Cortex of kidney (tissue), 1 donor: ENCODE data around the gene FBLN7.
"Not testable (repeated sequence)": the region's sequence is repeated elsewhere in the genome, so short reads cannot be mapped to it uniquely, and the experiment has no call there.

Experiments used
- DNase-seq: peaks from one replicate; lab custom pipeline; 2025; lab: John Stamatoyannopoulos, UW

FBLN7 gene, protein sequence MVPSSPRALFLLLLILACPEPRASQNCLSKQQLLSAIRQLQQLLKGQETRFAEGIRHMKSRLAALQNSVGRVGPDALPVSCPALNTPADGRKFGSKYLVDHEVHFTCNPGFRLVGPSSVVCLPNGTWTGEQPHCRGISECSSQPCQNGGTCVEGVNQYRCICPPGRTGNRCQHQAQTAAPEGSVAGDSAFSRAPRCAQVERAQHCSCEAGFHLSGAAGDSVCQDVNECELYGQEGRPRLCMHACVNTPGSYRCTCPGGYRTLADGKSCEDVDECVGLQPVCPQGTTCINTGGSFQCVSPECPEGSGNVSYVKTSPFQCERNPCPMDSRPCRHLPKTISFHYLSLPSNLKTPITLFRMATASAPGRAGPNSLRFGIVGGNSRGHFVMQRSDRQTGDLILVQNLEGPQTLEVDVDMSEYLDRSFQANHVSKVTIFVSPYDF

GRCh38 chr2:112138159-112139032, at the start of gene FBLN7:
Gene FBLN7, plus strand, starts transcription at chr2:112138385. Its CDS starts 271 bp downstream, at chr2:112138656.
- DNase-seq, result no peak

- no peak for DNase-seq
Observed at GRCh38 chr2:112089375-112089774, 48.8 kb upstream of the FBLN7 start.

DNA sequence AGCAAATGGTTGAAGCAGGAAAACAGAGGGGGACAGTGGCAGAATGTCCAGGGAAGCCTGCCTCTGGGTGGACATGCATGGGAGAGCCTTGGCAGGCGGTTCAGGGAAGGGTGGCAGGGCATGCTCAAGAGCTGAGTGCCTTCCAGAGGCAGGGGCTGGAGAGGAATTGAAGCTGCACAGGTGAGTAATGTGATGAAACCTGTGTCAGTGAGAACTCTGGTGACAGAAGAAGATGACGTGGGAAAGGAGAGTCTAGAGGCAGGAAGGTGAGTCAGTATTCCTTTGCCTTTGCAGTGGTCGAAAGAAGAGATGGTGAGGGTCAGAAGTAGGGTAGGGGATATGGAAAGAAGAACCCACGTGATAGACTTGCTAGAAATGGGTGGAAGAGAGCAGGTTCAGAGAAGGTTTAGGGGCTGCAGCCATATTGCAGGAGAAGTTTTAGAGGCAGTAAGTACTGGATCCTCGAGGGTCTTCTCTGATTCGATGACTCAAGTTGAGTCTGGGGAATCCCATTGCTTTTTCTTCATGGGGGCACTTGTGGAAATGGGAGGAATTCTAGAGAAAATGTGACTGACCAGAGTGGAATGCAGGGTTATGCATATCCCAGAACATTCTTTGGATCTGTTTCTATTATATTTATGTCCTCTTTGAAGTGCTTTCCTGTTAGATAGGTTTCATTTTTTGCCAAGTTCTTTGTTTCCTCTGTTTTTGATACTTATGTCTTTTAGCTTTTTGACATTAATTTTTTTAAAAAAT, 45.7 kb upstream of the FBLN7 start:
- DNase-seq, result no peak

GRCh38 chr2:112093216-112093615, 45.0 kb upstream of the FBLN7 start:
- DNase-seq, result no peak

DNA sequence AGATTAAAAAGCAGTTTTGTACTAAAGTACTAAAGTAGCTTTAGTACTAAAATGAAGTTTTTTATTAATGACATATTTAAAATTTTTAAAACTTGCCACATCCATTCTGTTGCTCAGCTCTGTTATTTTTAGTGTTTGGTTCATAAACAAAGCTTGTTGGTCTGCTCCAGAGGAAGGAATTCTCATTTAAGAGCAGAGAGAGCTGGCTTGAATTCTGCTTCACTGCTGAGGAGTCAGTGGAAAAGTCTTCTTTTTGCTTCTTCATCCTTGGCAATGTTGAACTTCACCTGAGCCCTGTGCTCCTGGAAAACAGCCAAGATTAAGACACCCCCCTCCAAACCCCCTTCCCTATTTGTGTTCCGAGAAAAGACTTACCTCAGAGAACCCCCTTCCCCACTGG, 42.5 kb upstream of the FBLN7 start:
- no peak for DNase-seq

DNA sequence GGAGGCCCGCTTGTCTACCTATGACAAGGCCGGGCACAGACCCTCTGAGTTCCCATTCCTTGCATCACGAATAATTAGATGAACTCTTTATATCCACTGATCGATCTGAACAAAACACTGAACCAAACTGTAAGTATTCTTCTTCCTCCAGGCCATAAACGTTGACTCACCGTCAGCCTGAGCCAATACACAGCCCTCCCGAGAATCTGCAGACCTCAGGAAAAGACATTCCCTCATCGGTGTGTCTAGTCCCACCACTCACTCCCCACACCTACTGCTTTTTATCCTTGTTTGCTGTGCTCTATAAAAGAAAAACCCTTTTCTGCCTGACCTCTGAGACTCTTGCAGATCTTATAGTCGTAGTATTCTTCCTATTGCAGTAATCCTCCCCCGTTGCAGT, 42.1 kb upstream of the FBLN7 start:
- no peak for DNase-seq

- DNase-seq, result no peak
Observed at GRCh38 chr2:112108178-112108832, 29.9 kb upstream of the FBLN7 start.

DNA sequence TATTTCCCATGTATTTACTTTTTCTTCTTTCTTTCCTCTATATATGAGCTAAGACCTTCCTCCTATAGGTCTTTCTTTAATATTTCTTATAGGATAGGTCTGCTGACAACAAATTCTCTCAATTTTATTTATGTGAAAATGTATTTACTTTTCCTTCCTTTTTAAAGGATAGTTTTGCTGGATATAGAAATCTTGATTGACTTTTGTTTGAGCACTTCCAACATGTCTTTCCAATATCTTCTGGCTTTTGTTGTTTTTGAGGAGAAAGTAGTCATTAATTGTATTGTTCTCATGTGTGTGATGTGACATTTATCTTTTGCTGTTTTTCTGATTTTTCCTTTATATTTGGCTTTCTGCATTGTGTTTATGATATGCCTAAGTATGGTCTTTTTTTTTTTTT, 28.9 kb upstream of the FBLN7 start:
- no peak for DNase-seq

GRCh38 chr2:112110966-112111365, 27.2 kb upstream of the FBLN7 start:
- no peak for DNase-seq

GRCh38 chr2:112113354-112113753, 24.8 kb upstream of the FBLN7 start:
- DNase-seq, result not testable (repeated sequence)

- DNase-seq, result no peak
Observed at GRCh38 chr2:112118148-112118547, 20.0 kb upstream of the FBLN7 start.

DNA sequence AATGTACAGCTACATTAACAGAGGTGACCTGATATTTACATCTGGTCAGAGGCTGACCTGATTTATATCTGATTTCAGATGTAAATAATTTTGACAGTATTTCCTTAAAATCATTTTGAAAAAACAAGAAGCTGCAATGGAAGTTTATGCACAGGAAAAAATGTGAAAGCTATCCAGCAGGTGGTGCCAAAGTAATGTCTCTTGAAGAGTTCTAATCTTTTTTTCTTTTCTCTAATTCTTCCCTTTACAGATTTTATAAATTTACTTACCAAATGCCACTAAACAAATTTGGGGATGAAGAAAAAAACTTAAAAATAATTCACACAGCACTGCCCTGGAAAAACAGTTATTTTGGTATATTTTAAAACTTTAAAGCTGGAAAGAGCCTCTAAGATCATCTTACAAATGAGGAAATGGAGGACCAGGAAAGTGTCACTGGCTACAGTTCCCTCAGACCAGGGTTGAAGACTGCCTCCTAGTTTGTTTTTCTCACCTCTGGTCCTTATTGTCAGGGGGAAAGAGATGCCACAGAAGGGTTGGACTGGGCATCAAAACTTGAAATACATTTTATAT, 16.4 kb upstream of the FBLN7 start:
- no peak for DNase-seq

GRCh38 chr2:112129060-112129459, 9.1 kb upstream of the FBLN7 start:
- no peak for DNase-seq

GRCh38 chr2:112133344-112133743, 4.8 kb upstream of the FBLN7 start:
- DNase-seq, result no peak

DNA sequence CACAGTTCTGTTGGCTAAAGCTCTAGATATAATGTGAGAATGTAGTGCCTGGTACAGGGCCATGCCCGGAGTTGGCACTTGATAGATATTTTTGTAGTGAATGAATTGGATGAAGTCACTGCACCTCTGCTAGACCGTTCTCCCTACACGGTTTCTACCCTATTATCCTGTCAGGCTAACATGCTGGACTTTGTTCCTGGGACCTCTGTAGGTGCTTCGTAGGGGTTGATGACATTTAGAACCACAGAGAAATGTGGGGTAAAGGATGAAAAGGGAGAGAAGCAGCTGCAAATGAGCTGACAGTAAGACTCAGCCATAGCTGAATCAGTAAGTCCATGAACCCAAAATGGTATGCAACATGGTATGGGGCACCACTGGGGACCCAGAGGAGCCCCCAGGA, 4.1 kb upstream of the FBLN7 start:
- no peak for DNase-seq

DNA sequence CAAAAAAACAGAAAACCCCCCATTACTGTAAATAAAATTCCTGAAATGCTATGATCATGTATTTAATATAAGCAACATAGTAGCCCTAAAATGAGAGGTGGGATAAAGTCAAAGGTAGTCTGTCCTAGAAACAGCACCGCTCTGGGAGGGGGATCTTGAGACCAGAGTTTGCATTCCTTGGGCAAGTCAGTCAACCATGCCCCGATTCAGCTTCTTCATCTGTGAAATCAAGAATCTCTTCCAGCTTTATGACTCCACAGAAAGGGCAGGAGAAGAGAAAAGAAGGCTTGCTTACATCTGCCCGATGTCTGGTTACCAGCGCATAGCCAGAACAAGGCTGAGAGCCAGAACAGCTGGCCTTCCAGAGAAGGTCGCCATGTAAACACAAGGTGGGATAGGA, 2.1 kb upstream of the FBLN7 start:
- DNase-seq, result no peak

GRCh38 chr2:112137516-112138158, 548 bp upstream of the FBLN7 start:
- no peak for DNase-seq

GRCh38 chr2:112139033-112139614, 939 bp downstream of the FBLN7 start:
- not testable (repeated sequence) for DNase-seq

- not testable (repeated sequence) for DNase-seq
Observed at GRCh38 chr2:112139661-112140204, 1.5 kb downstream of the FBLN7 start.

DNA sequence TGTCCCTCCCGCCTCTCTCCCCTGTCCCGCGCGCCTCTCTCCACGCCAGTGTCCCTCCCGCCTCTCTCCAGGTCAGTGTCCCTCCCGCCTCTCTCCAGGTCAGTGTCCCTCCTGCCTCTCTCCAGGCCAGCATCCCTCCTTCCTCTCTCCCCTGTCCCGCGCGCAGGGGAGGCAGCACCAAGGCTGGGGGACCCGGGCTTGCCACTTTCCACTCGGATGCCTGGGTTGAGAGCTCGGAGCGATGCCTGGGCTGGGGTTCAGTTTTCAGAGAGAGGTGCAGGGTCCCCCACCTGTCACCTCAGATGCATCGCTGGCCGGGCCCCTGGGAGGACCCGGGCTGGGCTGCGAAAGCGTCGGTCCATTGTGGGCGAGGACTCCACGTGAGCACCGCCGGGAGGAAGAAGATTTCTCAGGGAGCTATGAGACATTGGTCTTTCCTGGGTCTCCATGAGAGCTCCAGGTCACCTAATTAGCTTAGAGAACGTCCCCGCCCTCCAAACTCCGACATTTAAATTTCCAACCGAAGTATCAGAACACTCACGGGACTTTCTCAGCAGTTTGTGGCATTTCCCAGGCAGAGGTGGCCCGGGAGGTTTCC, 2.1 kb downstream of the FBLN7 start:
- no peak for DNase-seq
